ENCODE data around the gene ANK2. TPM values are rescaled to one million over a fixed set of nuclear protein-coding genes. Genes with fewer than 3 reads are reported as not detected.

Gene ANK2
- total and polyA plus RNA-seq, 12 donors: 21.9 to 373 (median 298) TPM

- peak; percentile 80 to 91 (median 88) for TF ChIP-seq CTCF (IDR thresholded peaks at IDR 0.05)
- Histone ChIP-seq H3K4me3 (no peak overlapping the region), H3K9me3 (no peaks in the 10 kb centered on the region), H3K4me1 (peaks cover 0 to 17% (median 3%) of the 10 kb centered on the region in 9 donors), H3K27ac (peak overlapping the region in 1 of 10 donors; percentile 23), H3K36me3 (no peaks in the 10 kb centered on the region), H3K27me3 (no peaks in the 10 kb centered on the region)
- DNase-seq (peak in 1 of 2 donors; percentile 80), ATAC-seq (peak; percentile 92 to 97 (median 95))
- intact Hi-C loops (cut with DNase I): loop anchor here (2.0 to 10.0 kb wide), 19 partner anchors 50 to 990 kb away; partner anchors contain the start of gene CAMK2D (in 6 of the 10)
- WGBS, 2 donors: 52% methylated on average over 11 of the region's 11 CpGs
Observed at GRCh38 chr4:113394730-113395530, 345.5 kb downstream of the ANK2 start.

- intact Hi-C loops (cut with DNase I): loop anchor here (5.0 to 10.0 kb wide), 13 partner anchors 48 to 988 kb away; partner anchors contain the start of gene CAMK2D (in 4 of the 10)
- 48 to 54% methylated on average over 5 of the region's 5 CpGs for WGBS, 2 donors
- no peak overlapping the region for H3K4me3 ChIP-seq
- peak overlapping the region in 5 of 10 donors; percentile 4 to 65 (median 41) for H3K27ac ChIP-seq
- peaks cover 0 to 17% (median 3%) of the 10 kb centered on the region in 9 donors for H3K4me1 ChIP-seq
- no peaks in the 10 kb centered on the region for H3K36me3 ChIP-seq
- no peak for TF ChIP-seq CTCF (IDR thresholded peaks at IDR 0.05)
- H3K9me3 ChIP-seq: peaks cover 0 to 4% (median 0%) of the 10 kb centered on the region in 11 donors
- ATAC-seq (peak in 6 of 8 donors; percentile 47 to 62 (median 58)), DNase-seq (no peak)
- no peaks in the 10 kb centered on the region for H3K27me3 ChIP-seq
Observed at GRCh38 chr4:113397114-113397701, 347.8 kb downstream of the ANK2 start.

GRCh38 chr4:113398441-113399143 lies 349.1 kb downstream of the ANK2 start:
- Histone ChIP-seq H3K9me3 (peaks cover 0 to 4% (median 0%) of the 10 kb centered on the region in 11 donors), H3K4me3 (no peak overlapping the region), H3K4me1 (peaks cover 0 to 17% (median 3%) of the 10 kb centered on the region in 9 donors), H3K36me3 (no peaks in the 10 kb centered on the region), H3K27ac (no peak overlapping the region), H3K27me3 (no peaks in the 10 kb centered on the region)
- no peak for DNase-seq
- ATAC-seq: no peak
- TF ChIP-seq CTCF (IDR thresholded peaks at IDR 0.05): no peak
- intact Hi-C loops (cut with DNase I): loop anchor here (5.0 to 10.0 kb wide), 13 partner anchors 46 to 986 kb away; partner anchors contain the start of gene CAMK2D (in 4 of the 10)
- 93 to 95% methylated on average over 7 of the region's 8 CpGs for WGBS, 2 donors

- peak overlapping the region in 1 of 10 donors; percentile 3 for H3K27ac ChIP-seq
- DNase-seq (no peak), ATAC-seq (no peak)
- no peaks in the 10 kb centered on the region for H3K27me3 ChIP-seq
- 93 to 94% methylated on average over 4 of the region's 4 CpGs for WGBS, 2 donors
- H3K4me1 ChIP-seq: peaks cover 0 to 12% (median 0%) of the 10 kb centered on the region in 9 donors
- intact Hi-C loops (cut with DNase I): loop anchor here in 2 of 10 donors (10.0 kb wide), 2 partner anchors 141 to 1281 kb away; no protein-coding TSS in a partner anchor
- no peak for TF ChIP-seq CTCF (IDR thresholded peaks at IDR 0.05)
- no peaks in the 10 kb centered on the region for H3K36me3 ChIP-seq
- H3K9me3 ChIP-seq: peaks cover 0 to 4% (median 0%) of the 10 kb centered on the region in 11 donors
- H3K4me3 ChIP-seq: no peak overlapping the region
Observed at GRCh38 chr4:113404167-113404571, 354.7 kb downstream of the ANK2 start.

All from heart right ventricle (tissue), 16 donors.